ENCODE results near the gene VWA5B2. TPM values are rescaled to one million over a fixed set of nuclear protein-coding genes. Genes with fewer than 3 reads are reported as not detected.

The VWA5B2 gene
- total and polyA plus RNA-seq, 2 experiments from 2014 or later, result 0.66 TPM; not detected in 1

DNA sequence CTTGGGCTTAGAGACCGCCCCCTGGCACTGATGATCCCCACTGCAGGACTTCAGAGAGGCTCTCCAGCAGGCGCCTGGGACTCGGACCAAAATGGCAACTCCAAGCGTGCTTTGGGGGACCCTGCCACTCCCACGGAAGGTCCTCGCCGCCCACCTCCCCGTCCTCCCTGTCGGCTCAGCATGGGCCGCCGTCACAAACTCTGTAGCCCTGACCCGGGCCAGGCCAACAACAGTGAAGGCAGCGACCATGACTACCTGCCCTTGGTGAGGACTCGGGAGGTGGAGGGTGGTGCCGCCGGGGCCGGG lies 11.7 kb downstream of the VWA5B2 start (continued):
- TF ChIP-seq, protein P1, sequence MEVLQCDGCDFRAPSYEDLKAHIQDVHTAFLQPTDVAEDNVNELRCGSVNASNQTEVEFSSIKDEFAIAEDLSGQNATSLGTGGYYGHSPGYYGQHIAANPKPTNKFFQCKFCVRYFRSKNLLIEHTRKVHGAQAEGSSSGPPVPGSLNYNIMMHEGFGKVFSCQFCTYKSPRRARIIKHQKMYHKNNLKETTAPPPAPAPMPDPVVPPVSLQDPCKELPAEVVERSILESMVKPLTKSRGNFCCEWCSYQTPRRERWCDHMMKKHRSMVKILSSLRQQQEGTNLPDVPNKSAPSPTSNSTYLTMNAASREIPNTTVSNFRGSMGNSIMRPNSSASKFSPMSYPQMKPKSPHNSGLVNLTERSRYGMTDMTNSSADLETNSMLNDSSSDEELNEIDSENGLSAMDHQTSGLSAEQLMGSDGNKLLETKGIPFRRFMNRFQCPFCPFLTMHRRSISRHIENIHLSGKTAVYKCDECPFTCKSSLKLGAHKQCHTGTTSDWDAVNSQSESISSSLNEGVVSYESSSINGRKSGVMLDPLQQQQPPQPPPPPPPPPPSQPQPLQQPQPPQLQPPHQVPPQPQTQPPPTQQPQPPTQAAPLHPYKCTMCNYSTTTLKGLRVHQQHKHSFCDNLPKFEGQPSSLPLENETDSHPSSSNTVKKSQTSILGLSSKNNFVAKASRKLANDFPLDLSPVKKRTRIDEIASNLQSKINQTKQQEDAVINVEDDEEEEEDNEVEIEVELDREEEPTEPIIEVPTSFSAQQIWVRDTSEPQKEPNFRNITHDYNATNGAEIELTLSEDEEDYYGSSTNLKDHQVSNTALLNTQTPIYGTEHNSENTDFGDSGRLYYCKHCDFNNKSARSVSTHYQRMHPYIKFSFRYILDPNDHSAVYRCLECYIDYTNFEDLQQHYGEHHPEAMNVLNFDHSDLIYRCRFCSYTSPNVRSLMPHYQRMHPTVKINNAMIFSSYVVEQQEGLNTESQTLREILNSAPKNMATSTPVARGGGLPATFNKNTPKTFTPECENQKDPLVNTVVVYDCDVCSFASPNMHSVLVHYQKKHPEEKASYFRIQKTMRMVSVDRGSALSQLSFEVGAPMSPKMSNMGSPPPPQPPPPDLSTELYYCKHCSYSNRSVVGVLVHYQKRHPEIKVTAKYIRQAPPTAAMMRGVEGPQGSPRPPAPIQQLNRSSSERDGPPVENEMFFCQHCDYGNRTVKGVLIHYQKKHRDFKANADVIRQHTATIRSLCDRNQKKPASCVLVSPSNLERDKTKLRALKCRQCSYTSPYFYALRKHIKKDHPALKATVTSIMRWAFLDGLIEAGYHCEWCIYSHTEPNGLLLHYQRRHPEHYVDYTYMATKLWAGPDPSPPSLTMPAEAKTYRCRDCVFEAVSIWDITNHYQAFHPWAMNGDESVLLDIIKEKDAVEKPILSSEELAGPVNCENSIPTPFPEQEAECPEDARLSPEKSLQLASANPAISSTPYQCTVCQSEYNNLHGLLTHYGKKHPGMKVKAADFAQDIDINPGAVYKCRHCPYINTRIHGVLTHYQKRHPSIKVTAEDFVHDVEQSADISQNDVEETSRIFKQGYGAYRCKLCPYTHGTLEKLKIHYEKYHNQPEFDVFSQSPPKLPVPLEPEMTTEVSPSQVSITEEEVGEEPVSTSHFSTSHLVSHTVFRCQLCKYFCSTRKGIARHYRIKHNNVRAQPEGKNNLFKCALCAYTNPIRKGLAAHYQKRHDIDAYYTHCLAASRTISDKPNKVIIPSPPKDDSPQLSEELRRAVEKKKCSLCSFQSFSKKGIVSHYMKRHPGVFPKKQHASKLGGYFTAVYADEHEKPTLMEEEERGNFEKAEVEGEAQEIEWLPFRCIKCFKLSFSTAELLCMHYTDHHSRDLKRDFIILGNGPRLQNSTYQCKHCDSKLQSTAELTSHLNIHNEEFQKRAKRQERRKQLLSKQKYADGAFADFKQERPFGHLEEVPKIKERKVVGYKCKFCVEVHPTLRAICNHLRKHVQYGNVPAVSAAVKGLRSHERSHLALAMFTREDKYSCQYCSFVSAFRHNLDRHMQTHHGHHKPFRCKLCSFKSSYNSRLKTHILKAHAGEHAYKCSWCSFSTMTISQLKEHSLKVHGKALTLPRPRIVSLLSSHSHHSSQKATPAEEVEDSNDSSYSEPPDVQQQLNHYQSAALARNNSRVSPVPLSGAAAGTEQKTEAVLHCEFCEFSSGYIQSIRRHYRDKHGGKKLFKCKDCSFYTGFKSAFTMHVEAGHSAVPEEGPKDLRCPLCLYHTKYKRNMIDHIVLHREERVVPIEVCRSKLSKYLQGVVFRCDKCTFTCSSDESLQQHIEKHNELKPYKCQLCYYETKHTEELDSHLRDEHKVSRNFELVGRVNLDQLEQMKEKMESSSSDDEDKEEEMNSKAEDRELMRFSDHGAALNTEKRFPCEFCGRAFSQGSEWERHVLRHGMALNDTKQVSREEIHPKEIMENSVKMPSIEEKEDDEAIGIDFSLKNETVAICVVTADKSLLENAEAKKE (CRISPR knock-in tag; IDR thresholded peaks at IDR 0.05), result no peak
- no peak for TF ChIP-seq EZH2phosphoT487 (IDR thresholded peaks at IDR 0.05; ENCODE audit: unreplicated experiment)
- TF ChIP-seq JUNB (IDR thresholded peaks at IDR 0.05; ENCODE audit: unreplicated experiment), result no peak

DNA sequence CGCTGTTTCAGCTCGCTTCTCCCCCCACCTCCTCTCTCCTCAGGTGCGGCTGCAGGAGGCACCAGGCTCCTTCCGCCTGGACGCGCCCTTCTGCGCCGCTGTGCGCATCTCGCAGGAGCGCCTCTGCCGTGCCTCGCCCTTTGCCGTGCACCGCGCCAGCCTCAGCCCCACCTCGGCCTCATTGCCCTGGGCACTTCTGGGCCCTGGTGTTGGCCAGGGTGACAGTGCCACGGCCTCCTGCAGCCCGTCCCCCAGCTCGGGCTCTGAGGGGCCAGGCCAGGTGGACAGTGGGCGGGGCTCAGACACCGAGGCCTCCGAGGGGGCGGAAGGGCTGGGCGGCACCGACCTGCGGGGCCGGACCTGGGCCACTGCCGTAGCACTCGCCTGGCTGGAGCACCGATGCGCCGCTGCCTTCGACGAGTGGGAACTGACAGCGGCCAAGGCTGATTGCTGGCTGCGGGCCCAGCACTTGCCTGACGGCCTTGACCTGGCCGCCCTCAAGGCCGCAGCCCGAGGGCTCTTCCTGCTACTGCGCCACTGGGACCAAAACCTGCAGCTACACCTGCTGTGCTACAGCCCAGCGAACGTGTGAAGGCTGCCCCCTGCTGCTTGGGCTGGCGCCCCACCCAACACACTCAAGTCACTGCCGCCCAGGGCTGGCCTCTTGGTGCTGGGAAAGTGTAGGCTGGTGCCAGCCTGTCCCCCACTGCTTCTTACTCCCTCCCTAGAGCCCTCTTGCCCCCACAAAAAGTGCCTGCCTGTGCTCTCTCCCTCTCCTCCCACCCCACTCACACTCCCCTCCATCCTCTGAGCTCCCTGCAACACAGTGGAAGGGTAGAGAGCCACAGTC lies 12.3 kb downstream of the VWA5B2 start:
- peaks cover 40% of the 10 kb centered on the region for H3K36me3 Mint-ChIP-seq (ENCODE audit: low read depth)
- peaks cover 9% of the 10 kb centered on the region for H3K27me3 Mint-ChIP-seq (ENCODE audit: insufficient read depth, low read depth, poor library complexity)
- no peak overlapping the region for H3K27ac Mint-ChIP-seq
- no peaks in the 10 kb centered on the region for H3K9me3 Mint-ChIP-seq
- Histone ChIP-seq H3F3A (replicated peaks; ENCODE audit: low read depth) (no peaks in the 10 kb centered on the region), H3K27ac (ENCODE audit: low read depth) (no peak overlapping the region), H3K36me3 (ENCODE audit: insufficient read depth) (peaks cover 3% of the 10 kb centered on the region; the same call in 1 of the 2 replicates), H4K20me1 (replicated peaks; ENCODE audit: insufficient read depth) (peaks cover 16% of the 10 kb centered on the region), H3K4me3 (peak overlapping the region; percentile 62), H3K4me2 (peak overlapping the region; percentile 84), H3K9me2 (ENCODE audit: insufficient read depth) (no peaks in the 10 kb centered on the region), H3K79me2 (replicated peaks; ENCODE audit: insufficient read depth) (0 out of 2 replicates have a peak, but pooled peaks cover 2% of the 10 kb centered on the region), H3K4me1 (ENCODE audit: insufficient read depth) (no peaks in the 10 kb centered on the region), H3K27me3 (ENCODE audit: insufficient read depth) (peaks cover 11% of the 10 kb centered on the region), H2AFZ (no peak overlapping the region)
- peaks cover 10% of the 10 kb centered on the region for H3K4me1 Mint-ChIP-seq
- DNase-seq (ENCODE audit: low spot score) (peak; percentile 79), ATAC-seq (peak; percentile 80)
- H3K4me3 Mint-ChIP-seq, result peak overlapping the region; percentile 49
- TF ChIP-seq, protein P2, sequence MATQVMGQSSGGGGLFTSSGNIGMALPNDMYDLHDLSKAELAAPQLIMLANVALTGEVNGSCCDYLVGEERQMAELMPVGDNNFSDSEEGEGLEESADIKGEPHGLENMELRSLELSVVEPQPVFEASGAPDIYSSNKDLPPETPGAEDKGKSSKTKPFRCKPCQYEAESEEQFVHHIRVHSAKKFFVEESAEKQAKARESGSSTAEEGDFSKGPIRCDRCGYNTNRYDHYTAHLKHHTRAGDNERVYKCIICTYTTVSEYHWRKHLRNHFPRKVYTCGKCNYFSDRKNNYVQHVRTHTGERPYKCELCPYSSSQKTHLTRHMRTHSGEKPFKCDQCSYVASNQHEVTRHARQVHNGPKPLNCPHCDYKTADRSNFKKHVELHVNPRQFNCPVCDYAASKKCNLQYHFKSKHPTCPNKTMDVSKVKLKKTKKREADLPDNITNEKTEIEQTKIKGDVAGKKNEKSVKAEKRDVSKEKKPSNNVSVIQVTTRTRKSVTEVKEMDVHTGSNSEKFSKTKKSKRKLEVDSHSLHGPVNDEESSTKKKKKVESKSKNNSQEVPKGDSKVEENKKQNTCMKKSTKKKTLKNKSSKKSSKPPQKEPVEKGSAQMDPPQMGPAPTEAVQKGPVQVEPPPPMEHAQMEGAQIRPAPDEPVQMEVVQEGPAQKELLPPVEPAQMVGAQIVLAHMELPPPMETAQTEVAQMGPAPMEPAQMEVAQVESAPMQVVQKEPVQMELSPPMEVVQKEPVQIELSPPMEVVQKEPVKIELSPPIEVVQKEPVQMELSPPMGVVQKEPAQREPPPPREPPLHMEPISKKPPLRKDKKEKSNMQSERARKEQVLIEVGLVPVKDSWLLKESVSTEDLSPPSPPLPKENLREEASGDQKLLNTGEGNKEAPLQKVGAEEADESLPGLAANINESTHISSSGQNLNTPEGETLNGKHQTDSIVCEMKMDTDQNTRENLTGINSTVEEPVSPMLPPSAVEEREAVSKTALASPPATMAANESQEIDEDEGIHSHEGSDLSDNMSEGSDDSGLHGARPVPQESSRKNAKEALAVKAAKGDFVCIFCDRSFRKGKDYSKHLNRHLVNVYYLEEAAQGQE (IDR thresholded peaks at IDR 0.05; ENCODE audit: unreplicated experiment), result peak; percentile 22
- TF ChIP-seq EZH2 (IDR thresholded peaks at IDR 0.05; ENCODE audit: low read depth, unreplicated experiment) (no peak), ZNF331 (CRISPR knock-in tag; IDR thresholded peaks at IDR 0.05; ENCODE audit: low read depth) (no peak), CREB1 (CRISPR knock-in tag; IDR thresholded peaks at IDR 0.05; ENCODE audit: low read depth) (no peak), STAT1 (IDR thresholded peaks at IDR 0.05; ENCODE audit: unreplicated experiment) (no peak)
- TF ChIP-seq, protein P3, sequence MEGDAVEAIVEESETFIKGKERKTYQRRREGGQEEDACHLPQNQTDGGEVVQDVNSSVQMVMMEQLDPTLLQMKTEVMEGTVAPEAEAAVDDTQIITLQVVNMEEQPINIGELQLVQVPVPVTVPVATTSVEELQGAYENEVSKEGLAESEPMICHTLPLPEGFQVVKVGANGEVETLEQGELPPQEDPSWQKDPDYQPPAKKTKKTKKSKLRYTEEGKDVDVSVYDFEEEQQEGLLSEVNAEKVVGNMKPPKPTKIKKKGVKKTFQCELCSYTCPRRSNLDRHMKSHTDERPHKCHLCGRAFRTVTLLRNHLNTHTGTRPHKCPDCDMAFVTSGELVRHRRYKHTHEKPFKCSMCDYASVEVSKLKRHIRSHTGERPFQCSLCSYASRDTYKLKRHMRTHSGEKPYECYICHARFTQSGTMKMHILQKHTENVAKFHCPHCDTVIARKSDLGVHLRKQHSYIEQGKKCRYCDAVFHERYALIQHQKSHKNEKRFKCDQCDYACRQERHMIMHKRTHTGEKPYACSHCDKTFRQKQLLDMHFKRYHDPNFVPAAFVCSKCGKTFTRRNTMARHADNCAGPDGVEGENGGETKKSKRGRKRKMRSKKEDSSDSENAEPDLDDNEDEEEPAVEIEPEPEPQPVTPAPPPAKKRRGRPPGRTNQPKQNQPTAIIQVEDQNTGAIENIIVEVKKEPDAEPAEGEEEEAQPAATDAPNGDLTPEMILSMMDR (conservative IDR thresholded peaks at IDR 0.05; ENCODE audit: low read depth in 2 of 2), result peak; percentile 36 to 73; a peak in 3 of 4 replicates
